Ovary (tissue), 3 donors: ENCODE measurements around the gene NBPF20.
"Not testable (repeated sequence)": the region's sequence is repeated elsewhere in the genome, so short reads cannot be mapped to it uniquely, and the experiment has no call there.

ENCODE experiments used
- EP300 ChIP-seq: sonication (generic); formaldehyde crosslinking; IDR thresholded peaks from one replicate; pipeline ENCODE4 v1.6.1; 2017; ENCODE audit warnings: antibody characterized with exemption
- POLR2A ChIP-seq: fragments of 450-650 bp; IDR thresholded peaks from one replicate; pipeline ENCODE4 v1.6.1; 2017; ENCODE audit warnings: antibody characterized with exemption, mild to moderate bottlenecking, moderate library complexity
- TF ChIP-seq, protein P1 (sequence below), 3 donors: fragments of 450-650 bp in 2 of 3; fragments of 200-600 bp in 1 of 3; IDR thresholded peaks; one replicate each; pipeline versions ENCODE4 v1.5.1 to v1.8.0; 2016 to 2022; ENCODE audit warnings: antibody characterized with exemption in 3 of 3, mild to moderate bottlenecking in 1 of 3
- donor health status: DM: no; HTN: no; CAD: no.

DNA sequence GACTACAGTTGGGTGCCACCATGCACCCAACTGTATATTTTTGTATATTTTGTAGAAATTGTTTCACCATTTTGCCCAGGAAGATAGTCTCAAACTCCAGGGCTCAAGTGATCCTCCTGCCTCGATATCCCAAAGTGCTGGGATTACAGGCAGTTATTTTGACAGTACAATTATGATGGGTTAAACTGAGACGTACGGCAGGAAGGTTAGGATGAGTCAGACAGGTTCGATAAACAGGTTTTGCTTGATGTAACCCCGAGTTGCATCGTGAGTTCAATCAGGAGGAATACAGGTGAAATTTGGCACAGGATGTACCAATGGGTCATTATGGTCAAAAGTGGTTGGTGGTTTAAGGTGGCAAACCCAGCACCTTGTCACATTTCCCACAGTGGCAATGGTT is 46.0 kb upstream of the NBPF20 start:
- TF ChIP-seq, protein P1, sequence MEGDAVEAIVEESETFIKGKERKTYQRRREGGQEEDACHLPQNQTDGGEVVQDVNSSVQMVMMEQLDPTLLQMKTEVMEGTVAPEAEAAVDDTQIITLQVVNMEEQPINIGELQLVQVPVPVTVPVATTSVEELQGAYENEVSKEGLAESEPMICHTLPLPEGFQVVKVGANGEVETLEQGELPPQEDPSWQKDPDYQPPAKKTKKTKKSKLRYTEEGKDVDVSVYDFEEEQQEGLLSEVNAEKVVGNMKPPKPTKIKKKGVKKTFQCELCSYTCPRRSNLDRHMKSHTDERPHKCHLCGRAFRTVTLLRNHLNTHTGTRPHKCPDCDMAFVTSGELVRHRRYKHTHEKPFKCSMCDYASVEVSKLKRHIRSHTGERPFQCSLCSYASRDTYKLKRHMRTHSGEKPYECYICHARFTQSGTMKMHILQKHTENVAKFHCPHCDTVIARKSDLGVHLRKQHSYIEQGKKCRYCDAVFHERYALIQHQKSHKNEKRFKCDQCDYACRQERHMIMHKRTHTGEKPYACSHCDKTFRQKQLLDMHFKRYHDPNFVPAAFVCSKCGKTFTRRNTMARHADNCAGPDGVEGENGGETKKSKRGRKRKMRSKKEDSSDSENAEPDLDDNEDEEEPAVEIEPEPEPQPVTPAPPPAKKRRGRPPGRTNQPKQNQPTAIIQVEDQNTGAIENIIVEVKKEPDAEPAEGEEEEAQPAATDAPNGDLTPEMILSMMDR (IDR thresholded peaks at IDR 0.05), result not testable (repeated sequence)
- not testable (repeated sequence) for TF ChIP-seq POLR2A, EP300
